ENCODE measurements around the gene SERPINB10.

Gene SERPINB10

DNA sequence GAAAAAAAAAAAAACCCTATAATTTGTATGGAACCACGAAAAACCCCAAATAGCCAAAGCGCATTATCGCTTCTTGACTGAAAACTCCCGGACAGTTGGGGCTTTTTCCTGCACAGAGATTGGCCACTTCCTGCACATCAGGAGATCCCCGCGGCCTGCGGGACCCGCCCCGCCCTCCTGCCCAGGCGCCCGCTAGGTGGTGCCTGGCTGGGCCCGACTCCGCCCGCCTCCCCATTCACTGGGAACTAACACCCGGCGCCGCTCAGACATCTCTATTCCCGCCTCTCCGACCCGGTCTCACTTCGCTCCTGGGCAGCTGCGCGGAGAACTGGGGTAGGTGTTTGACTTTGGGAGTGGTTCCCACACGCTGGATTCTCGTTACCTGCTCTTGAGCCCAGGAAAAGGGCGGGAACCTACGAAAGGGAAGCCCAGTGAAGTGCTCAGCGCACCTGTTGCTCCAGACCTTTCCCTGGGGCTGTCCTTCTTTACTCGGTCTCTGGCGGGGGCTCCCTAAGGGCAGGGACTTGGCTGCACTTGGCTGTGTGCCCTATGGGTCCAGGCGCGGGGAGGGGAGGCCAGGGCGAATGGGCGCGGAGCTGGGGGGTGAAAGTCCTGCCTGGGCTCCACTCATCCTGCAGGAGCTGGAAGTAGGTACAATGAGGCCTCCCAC is 41.4 kb downstream of the SERPINB10 start, which contains the start of gene HMSD:
HMSD (plus strand) TSS at position 234 of the 670 bp plus-strand sequence. CDS start 4,155 bp downstream, outside the sequence.
- DNase-seq = peak; percentile 25

- peak; percentile 54 for DNase-seq
Observed at GRCh38 chr18:63951302-63951705, 43.5 kb downstream of the SERPINB10 start.

GRCh38 chr18:63953811-63954210 is 46.1 kb downstream of the SERPINB10 start:
- peak; percentile 48 for DNase-seq

DNA sequence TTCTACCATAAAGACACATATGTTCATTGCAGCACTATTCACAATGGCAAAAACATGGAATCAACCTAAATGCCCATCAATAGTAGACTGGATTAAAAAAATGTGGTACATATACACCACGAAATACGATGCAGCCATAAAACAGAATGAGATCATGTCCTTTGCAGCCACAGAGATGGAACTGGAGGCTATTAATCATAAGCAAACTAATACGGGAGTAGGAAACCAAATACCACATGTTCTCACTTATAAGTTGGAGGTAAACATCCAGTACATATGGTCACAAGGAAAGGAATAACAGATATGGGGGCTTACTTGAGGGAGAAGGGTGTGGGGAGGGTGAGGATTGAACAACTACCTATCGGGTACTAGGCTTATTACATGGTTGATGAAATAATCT is 49.0 kb downstream of the SERPINB10 start:
- peak; percentile 77 for DNase-seq

DNA sequence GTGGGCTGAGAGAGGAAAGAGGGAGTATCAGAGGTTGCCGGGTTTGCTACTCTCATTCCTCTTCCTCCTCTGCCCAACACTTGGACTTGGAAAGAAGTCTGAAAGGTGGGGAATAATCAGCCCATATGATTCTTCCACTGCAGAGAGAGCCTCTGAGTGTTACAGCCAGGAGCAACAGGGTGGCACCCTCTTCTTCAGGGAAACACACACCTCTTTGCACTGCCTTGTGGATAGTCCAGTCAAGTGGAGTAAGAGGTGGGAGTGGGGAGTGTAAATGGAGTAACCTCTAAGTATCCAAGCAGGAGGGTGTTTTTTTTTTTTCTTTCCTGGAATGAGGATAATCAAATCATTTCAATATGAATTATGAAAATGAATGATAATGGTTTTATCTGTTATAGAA is 53.1 kb downstream of the SERPINB10 start:
- no peak for DNase-seq

DNA sequence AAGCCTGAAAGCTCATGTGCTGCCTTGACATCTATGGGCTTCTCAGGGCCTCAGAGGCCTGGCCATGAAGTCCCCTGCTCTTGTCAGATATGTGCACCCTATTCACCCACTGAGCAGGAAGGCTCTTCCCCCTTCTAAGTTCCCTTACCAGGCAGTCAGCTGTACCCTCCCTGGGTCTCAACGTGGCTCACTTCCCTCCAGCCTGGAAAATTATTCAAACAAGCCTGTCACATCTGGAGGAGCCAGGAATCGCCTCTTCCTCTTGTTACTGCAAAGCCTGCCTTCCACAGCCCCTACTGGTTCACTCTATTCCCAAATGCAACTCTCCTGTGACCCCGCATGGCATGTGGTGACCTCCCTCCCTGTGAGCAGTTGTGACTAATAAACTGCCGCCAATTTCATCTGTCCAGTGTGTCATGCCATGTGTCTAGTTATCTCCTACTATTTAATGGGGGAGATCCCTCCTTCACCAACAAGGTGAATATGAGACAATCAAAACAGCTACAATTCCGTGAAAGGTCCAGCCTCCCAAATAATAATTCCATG is 53.8 kb downstream of the SERPINB10 start:
- no peak for DNase-seq

DNA sequence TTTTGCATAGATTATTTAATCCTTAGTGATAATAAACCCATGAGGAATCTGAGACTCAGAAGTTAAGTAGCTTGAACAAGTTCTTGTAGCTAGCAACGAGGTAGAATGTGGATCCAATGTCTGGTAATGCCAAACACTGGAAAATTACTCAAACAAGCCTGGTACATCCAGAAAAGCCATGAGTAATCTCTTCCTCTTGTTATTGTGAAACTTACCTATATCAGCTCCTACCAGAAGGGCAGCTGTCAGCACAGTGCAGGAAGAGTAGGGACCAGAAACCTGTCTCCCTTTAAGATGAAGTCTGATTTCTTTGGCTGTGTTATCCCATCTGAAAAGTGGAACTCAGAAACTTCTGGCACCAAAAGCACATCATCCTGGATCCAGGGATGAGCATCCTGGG is 54.4 kb downstream of the SERPINB10 start:
- no peak for DNase-seq

DNA sequence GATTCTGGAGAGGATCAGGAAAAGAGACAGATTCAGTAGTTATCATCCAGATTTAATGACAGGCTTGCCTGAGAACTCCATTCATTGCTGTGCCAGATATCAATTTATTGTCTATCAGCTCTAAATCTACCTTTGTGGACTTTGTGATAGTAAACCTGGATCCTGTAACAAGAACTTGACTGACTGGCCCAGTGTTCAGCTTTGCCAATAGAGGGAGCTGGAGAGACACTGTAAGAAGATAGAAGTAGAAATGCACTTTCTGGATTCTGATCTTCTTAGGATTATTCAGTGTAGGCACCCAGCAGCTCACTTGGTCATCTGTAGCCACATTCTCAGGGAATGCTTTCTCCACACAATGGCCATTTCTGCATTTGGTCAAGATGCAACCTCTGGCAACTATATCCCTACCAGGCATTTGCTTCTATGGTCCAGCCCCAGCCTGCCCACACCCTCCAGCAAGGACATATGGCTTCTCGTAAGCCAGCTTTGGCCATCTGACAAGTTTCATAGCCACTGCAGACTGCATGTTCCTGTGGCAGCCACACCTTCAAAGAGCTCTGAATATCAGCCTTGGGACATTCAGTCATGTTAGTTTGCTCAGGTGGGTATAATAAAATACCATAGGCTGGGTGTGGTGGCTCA is 56.0 kb downstream of the SERPINB10 start:
- DNase-seq = peak; percentile 59

DNA sequence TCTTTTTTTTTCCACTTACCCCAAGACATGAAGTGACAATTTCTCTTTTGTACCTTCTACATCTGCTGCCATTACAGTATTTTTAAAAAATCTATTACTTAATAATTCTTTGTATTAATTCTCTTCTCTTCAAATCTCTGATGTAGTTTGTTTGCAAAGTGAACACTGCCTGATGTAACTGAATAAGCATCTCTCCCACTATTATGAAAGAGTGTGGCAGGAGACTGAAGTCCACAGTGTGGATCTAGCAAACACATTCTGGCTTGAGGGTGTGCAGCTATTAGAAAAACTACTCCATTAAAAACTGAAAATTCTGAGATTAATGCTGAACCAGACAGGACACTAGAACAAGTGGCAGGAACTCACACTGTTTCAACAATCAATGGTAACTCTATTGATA is 57.1 kb downstream of the SERPINB10 start:
- DNase-seq = no peak

- no peak for DNase-seq
Observed at GRCh38 chr18:63965716-63966330, 58.1 kb downstream of the SERPINB10 start.

DNA sequence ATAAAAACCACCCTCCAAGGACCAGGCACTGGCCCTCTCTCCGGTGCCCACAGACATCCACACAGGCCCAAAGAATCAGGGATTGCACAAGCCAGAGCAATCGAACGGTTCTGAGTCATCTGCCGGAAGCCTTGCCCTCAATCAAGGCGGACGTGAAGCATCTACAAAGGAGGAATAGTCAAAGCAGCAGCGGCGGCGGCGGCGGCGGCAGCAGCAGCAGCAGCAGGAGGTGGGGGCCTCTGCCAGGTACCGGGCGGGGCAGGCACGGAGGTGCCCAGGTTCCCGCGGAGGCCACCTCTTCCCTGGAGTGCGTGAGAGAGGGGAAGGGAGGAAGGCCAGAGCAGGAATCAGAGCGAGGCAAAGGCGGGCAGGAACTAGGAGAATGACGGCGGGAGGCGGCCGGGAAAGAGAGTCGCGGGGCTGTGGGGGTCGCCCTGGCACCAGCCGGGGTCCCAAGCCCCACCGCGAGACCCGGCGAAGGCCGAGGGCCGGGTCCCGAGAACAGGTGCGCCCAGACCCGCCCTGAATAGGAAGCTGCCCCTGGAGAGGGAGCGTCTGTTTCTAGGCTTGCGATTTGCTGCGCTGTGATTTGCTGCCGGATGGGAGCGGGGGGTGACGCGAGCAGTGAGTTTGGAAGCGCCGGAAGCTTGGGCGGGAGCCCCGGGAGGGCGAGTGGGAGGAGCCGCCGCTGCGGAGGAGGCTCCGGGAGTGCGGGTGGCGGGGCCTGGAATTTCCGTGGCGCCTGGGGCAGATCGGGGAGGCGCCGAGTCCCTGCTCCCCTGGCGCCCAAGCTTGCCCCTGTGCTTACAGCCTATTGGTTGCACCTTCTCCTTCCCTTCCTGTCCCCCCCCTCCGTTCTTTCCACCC is 62.4 kb downstream of the SERPINB10 start, which contains the start of gene SERPINB8:
SERPINB8 (plus strand) TSS at position 140 of the 867 bp plus-strand sequence. CDS start 8,228 bp downstream, outside the sequence.
- peak; percentile 96 for DNase-seq

DNA sequence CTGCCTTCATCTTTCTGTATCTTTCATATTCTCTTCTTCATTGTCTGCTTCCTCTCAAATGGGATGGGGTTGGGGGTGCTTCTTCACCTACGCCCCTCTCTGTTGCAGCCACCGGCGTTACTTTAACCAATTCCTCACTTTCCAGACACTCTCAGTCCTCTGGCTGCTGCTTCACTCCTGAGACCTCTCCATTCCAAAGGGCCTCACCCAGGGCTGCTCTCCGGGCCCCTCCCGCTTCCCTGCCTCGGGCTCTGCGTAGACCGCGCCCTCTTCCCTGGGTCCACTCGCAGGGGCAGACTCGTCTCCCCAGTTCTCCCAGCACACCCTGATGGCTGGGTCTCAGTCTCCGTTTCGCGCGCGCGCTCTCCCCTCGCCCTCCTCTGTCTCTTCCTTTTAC is 63.0 kb downstream of the SERPINB10 start:
- DNase-seq = peak; percentile 43

DNA sequence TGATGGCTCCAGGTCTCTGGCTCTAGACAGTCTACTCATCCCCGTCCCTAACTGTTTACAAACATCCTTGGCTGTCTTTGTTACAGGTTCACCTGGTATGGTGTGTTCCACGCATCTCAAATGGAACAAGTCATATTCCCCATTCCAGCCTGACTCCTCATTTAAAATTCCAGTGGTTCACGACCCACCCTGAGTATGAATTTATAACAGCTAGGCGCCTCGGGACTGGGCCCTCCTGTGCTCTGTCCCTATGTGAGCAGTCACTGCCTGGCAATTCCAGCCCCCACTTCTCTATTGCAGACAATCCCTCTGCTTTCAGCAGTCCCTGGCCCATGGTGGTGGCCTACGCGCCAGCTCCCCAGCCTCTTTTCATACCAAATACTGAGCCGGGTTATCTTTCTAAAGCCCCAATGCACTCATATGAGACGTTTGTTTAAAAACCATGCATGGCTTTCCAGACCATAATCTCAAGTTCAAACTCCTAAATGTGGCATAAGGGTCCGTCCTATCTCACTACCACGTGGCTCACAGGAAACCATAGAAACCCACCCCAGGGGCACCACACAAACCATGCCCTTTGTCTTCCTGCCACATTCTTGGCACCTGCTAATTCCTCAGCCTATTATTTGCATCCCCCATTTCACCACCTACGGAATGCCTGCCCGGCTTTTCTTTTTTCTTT is 63.7 kb downstream of the SERPINB10 start:
- no peak for DNase-seq

DNA sequence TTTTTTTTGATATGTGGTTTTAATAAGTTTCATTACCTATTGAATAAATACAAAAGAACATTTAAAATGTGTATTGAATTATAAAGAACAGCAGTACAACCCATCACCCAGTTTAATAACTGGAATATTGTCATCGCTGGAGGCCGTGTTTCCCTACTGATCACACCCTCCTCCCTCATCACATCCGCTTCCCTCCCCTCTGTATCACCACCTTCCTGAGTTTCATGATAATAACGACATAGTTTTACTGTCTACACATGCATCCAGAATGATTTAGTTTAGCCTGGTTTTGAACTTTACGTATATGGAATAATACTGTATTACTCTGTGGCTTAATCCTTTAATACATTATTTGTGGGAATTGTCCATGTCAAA is 64.2 kb downstream of the SERPINB10 start:
- no peak for DNase-seq

- peak; percentile 37 for DNase-seq
Observed at GRCh38 chr18:63974991-63975390, 67.2 kb downstream of the SERPINB10 start.

DNA sequence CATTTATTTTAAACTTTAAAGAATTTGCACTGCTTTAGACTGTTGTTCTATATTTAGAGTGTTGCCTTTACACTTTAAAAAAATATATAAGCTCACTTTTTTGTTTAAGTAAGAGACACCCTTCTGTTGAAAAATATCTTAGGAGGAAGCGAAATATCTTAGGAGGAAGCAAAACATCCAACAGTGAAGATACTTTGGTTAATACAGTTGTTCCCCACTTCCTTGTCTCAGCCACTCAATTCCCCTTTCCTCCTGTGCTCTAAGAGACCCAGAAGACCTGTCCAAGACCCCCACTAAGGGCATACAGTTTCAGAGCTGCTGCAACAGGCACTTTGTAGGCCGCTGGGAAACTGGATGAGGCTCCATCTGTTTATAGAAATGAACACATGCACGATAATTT is 67.9 kb downstream of the SERPINB10 start:
- no peak for DNase-seq

- no peak for DNase-seq
Observed at GRCh38 chr18:63977040-63977439, 69.3 kb downstream of the SERPINB10 start.

GRCh38 chr18:63979409-63979920 is 71.7 kb downstream of the SERPINB10 start:
- DNase-seq = peak; percentile 73

DNA sequence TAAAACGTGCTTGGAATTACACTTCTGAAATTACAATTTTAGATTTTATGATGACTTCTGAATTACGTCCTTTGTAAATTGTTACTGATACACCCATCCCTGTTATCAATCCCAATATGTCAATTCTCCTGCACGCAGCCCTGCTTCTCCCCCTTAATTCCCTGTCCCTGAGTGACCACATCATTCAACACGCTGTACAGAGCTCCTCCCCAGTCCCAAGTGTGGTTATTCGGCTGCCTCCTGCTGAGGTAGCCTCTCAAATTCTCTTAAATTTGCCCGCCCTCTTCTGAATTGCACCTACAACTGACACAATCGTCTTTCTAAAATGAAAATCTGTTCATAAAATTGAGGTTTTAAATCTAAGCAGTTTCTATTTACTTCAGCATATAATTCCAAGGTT is 72.3 kb downstream of the SERPINB10 start:
- no peak for DNase-seq

GRCh38 chr18:63980896-63981460 is 73.2 kb downstream of the SERPINB10 start:
- no peak for DNase-seq

DNA sequence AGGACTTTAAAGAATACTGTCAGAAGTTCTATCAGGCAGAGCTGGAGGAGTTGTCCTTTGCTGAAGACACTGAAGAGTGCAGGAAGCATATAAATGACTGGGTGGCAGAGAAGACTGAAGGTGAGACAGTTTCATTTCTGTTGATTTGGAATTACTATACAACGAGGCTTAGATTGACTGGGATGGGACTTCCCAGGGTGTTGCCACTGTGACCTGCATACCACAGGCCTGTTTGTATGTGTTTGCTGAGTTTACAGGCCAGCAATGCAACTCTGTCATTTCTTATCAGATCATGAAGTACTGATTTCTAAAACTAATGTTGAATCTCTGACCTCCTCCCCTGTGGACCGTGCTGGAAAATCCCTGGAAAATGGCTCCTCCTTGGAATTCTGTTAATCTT is 74.0 kb downstream of the SERPINB10 start:
- no peak for DNase-seq

Measured in fibroblast of skin of abdomen (primary cell).